ENCODE results near the gene STK25.
"Not testable (repeated sequence)": the region's sequence is repeated elsewhere in the genome, so short reads cannot be mapped to it uniquely, and the experiment has no call there.

The STK25 gene

GRCh38 chr2:241454837-241455485 is 53.4 kb downstream of the STK25 start:
- no peak for TF ChIP-seq CTCF (IDR thresholded peaks at IDR 0.05; ENCODE audit: low read depth, low read length)
- peak; percentile 2 to 8 for DNase-seq (ENCODE audit: low read depth in 2 of 2)
- no peak overlapping the region for H3K4me3 ChIP-seq (replicated peaks in 1 of 2; ENCODE audit: low read depth in 2 of 2, low read length in 2 of 2)

GRCh38 chr2:241453919-241454318 is 54.5 kb downstream of the STK25 start:
- not testable (repeated sequence) for H3K4me3 ChIP-seq (replicated peaks in 1 of 2; ENCODE audit: low read depth in 2 of 2, low read length in 2 of 2); DNase-seq (ENCODE audit: low read depth in 2 of 2)

GRCh38 chr2:241451840-241452506 is 56.4 kb downstream of the STK25 start:
- DNase-seq (ENCODE audit: low read depth in 2 of 2): no peak
- TF ChIP-seq CTCF (IDR thresholded peaks at IDR 0.05; ENCODE audit: low read depth, low read length): no peak
- H3K4me3 ChIP-seq (replicated peaks in 1 of 2; ENCODE audit: low read depth in 2 of 2, low read length in 2 of 2): no peak overlapping the region

GRCh38 chr2:241450092-241450491 is 58.3 kb downstream of the STK25 start:
- not testable (repeated sequence) for H3K4me3 ChIP-seq (replicated peaks in 1 of 2; ENCODE audit: low read depth in 2 of 2, low read length in 2 of 2); DNase-seq (ENCODE audit: low read depth in 2 of 2)

GRCh38 chr2:241445426-241445825 is 63.0 kb downstream of the STK25 start:
- TF ChIP-seq CTCF (IDR thresholded peaks at IDR 0.05; ENCODE audit: low read depth, low read length): no peak
- H3K4me3 ChIP-seq (replicated peaks in 1 of 2; ENCODE audit: low read depth in 2 of 2, low read length in 2 of 2): no peak overlapping the region
- no peak for DNase-seq (ENCODE audit: low read depth in 2 of 2)

GRCh38 chr2:241443486-241444223 is 64.7 kb downstream of the STK25 start:
- no peak for TF ChIP-seq CTCF (IDR thresholded peaks at IDR 0.05; ENCODE audit: low read depth, low read length)
- H3K4me3 ChIP-seq (replicated peaks in 1 of 2; ENCODE audit: low read depth in 2 of 2, low read length in 2 of 2): no peak overlapping the region
- peak; percentile 10 to 51 for DNase-seq (ENCODE audit: low read depth in 2 of 2)
